ENCODE results near the gene SH3GL3. TPM values are rescaled to one million over a fixed set of nuclear protein-coding genes. Genes with fewer than 3 reads are reported as not detected.

The SH3GL3 gene
- total RNA-seq, 4 donors from 2014 or later: not detected

DNA sequence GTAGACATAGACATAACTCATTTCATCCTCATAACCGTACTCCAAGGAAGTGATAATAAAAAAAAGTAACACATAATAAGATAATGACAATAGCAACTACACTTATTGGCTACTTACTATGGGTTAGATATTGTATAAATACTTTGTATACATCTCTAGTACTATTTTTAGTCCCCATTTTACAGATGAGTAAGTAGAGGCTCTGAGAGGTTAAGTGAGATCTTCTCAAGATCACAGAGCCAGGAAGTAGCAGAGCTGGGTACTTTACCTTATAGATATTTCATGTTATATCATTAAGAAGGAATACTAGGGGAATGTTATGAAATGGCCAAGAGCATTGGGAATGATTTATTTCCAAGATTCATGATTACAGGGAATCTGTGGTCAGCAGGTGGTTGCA lies 157.4 kb downstream of the SH3GL3 start:
- no peaks in the 10 kb centered on the region for H3K36me3 ChIP-seq
- no peak overlapping the region for H3K4me3 ChIP-seq
- no peaks in the 10 kb centered on the region for H3K27me3 ChIP-seq
- H3K27ac ChIP-seq: no peak overlapping the region
- no peak for TF ChIP-seq POLR2A (IDR thresholded peaks at IDR 0.05)
- TF ChIP-seq, protein P1, sequence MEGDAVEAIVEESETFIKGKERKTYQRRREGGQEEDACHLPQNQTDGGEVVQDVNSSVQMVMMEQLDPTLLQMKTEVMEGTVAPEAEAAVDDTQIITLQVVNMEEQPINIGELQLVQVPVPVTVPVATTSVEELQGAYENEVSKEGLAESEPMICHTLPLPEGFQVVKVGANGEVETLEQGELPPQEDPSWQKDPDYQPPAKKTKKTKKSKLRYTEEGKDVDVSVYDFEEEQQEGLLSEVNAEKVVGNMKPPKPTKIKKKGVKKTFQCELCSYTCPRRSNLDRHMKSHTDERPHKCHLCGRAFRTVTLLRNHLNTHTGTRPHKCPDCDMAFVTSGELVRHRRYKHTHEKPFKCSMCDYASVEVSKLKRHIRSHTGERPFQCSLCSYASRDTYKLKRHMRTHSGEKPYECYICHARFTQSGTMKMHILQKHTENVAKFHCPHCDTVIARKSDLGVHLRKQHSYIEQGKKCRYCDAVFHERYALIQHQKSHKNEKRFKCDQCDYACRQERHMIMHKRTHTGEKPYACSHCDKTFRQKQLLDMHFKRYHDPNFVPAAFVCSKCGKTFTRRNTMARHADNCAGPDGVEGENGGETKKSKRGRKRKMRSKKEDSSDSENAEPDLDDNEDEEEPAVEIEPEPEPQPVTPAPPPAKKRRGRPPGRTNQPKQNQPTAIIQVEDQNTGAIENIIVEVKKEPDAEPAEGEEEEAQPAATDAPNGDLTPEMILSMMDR (IDR thresholded peaks at IDR 0.05): no peak
- no peaks in the 10 kb centered on the region for H3K4me1 ChIP-seq
- no peak for DNase-seq
- H3K9me3 ChIP-seq: no peaks in the 10 kb centered on the region

DNA sequence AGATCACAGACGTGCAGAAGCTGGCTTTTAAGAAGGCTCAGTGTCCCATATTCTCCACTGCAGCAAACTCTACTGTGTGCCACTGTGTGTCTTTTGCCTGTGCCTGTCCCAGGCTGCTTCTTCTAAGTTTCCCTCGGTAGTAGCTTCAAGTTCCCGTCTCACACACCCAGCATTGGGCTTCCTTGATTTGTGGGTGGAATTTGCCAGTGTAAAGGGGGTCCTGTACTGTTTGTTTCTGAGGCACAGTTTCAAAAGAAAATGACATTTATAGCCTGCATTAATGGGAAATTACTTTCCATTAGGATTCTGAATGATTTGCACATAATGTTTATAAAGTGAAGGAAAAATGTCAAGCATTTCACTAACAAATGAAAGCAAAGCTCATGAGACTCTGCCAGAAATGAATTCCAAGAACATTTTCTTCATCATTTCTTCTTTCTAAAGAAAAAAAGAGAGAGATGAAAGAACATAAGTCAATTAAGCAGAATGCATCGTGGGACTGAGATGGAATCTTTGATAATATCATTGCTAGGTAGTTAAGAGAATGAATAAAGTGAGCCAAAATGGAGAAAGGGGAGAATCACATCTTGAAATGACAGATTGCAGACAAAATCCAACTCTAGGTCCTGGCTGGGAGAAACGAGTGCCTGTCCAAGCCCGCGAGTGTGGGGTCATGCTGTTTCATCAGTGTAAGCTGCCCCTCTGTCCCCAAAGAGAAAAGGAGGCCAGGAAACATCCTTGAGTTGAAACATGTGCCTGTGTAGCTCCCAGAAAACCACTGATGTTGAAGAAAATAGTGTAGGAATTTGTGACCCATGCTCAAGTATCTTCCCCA lies 158.2 kb downstream of the SH3GL3 start:
- no peaks in the 10 kb centered on the region for H3K27me3 ChIP-seq
- H3K4me1 ChIP-seq: no peaks in the 10 kb centered on the region
- no peak overlapping the region for H3K27ac ChIP-seq
- H3K4me3 ChIP-seq: no peak overlapping the region
- no peak for DNase-seq
- no peak for TF ChIP-seq POLR2A (IDR thresholded peaks at IDR 0.05)
- TF ChIP-seq, protein P1 (IDR thresholded peaks at IDR 0.05): no peak
- H3K36me3 ChIP-seq: no peaks in the 10 kb centered on the region
- H3K9me3 ChIP-seq: no peaks in the 10 kb centered on the region

DNA sequence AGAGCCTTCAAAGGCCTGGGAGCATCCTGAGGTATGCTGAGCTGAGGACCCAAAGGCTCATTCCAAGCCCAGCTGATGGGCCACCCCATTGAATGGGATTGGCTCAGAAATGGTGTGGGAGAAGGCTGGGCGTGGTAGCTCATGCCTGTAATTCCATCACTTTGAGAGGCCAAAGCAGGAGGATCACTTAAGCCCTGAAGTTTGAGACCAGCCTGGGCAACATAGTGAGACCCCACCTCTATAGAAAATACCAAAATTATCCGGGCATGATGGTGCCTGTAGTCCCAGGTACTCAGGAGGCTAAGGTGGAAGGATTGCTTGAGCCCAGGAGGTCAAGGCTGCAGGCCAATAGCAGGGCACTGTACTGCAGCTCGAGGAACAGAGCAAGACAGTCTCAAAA lies 163.0 kb downstream of the SH3GL3 start:
- Histone ChIP-seq H3K4me1 (no peaks in the 10 kb centered on the region), H3K27ac (no peak overlapping the region), H3K4me3 (no peak overlapping the region), H3K27me3 (no peaks in the 10 kb centered on the region), H3K36me3 (no peaks in the 10 kb centered on the region), H3K9me3 (no peaks in the 10 kb centered on the region)
- no peak for TF ChIP-seq POLR2A (IDR thresholded peaks at IDR 0.05)
- TF ChIP-seq, protein P1 (IDR thresholded peaks at IDR 0.05): no peak
- no peak for DNase-seq

DNA sequence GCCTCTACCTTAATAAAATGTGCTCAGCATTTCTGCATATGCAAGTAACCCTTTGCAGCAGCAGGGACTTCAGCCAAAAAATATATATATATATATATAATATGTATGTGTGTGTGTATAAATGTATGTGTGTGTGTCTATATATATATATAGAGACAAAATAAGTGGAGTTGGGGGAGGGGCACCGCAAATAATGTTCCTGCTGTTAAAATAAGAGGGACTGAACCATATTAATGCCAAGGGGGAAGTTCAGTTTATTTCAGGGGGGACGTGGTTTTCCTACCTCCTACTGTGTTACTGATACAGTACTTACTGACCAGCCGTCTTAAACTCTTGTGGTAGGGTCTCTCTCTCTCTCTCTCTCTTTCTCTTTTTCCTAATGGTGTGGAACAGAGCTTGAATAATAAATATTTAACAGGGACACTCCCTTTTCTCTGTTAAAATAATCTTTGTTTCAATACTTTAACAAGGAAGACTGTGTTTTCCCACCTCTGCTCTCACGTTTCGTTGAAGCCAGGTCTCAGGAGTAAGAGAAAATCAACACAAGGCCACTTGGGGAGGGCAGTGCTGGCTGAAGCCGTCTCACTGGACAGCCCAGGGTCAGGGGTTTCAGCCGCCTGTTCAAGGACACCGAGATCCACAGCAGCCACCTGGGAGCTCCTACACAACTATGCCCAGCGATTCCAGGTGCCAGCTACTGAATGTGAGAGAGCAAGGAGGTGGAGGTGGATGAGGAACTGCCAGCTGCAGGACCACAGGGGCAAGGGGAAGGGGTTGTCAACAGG lies 164.0 kb downstream of the SH3GL3 start:
- no peak overlapping the region for H3K4me3 ChIP-seq
- no peaks in the 10 kb centered on the region for H3K4me1 ChIP-seq
- no peaks in the 10 kb centered on the region for H3K9me3 ChIP-seq
- H3K36me3 ChIP-seq: no peaks in the 10 kb centered on the region
- no peak overlapping the region for H3K27ac ChIP-seq
- no peaks in the 10 kb centered on the region for H3K27me3 ChIP-seq
- TF ChIP-seq POLR2A (IDR thresholded peaks at IDR 0.05): no peak
- DNase-seq: no peak

DNA sequence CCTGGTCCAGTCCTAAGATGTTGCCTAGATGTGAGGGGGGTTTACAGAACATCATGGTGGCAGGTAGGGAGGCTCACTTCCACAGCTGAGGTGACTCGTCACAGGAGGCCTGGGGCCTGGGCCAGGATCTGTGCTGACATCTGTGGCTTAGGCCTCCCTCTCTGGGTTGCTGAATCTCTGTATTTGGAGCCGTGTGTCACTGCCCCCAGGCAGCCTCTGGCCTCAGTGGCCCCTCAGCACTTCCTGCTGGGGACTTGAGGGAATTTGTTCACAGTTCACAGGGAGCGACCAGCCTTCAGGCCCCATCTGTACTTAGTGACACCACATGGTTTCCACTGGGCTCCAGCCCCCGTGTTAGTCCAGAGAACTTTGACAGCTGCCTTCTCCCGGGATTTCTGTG lies 165.1 kb downstream of the SH3GL3 start:
- Histone ChIP-seq H3K4me3 (no peak overlapping the region), H3K4me1 (no peaks in the 10 kb centered on the region), H3K36me3 (no peaks in the 10 kb centered on the region), H3K27ac (no peak overlapping the region), H3K9me3 (no peaks in the 10 kb centered on the region), H3K27me3 (no peaks in the 10 kb centered on the region)
- TF ChIP-seq, protein P1 (IDR thresholded peaks at IDR 0.05): no peak
- TF ChIP-seq POLR2A (IDR thresholded peaks at IDR 0.05): no peak
- no peak for DNase-seq

All from Peyer's patch (tissue), 4 donors.